GM21723 (cell line): Measurements from ENCODE around the gene MIR17HG.
"Not testable (repeated sequence)": the region's sequence is repeated elsewhere in the genome, so short reads cannot be mapped to it uniquely, and the experiment has no call there.

ENCODE experiments used
- ATAC-seq: cut with Tn5 transposase; IDR thresholded peaks from one replicate; pipeline ENCODE4 v1.9.1; 2021; ENCODE audit warnings: mild to moderate bottlenecking, moderate library complexity; ENCODE audit not compliant: unreplicated experiment

MIR17HG gene

GRCh38 chr13:91347202-91347995 lies at the start of gene MIR17HG:
MIR17HG (plus strand) TSS chr13:91347687.
- peak; percentile 63 for ATAC-seq

GRCh38 chr13:91298060-91298459 lies 49.4 kb upstream of the MIR17HG start:
- no peak for ATAC-seq

DNA sequence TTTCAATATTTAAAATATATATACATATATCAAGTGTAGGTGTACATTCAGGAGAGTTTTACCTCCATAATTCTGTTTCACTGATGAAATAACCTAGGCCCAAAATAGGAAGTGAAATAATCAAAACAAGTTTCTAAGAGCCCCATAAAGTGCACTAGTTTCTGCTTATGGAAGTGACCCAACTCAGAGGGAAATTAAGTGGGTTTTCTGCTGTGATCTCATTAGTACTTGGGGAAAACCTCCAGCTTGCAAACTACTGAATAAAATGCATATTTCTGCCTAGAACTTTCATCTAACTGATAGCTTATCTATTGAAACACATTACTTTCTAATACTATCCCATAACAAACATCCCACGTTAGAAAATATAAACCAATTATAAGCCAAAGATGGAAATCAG lies 45.4 kb upstream of the MIR17HG start:
- ATAC-seq, result peak; percentile 78

DNA sequence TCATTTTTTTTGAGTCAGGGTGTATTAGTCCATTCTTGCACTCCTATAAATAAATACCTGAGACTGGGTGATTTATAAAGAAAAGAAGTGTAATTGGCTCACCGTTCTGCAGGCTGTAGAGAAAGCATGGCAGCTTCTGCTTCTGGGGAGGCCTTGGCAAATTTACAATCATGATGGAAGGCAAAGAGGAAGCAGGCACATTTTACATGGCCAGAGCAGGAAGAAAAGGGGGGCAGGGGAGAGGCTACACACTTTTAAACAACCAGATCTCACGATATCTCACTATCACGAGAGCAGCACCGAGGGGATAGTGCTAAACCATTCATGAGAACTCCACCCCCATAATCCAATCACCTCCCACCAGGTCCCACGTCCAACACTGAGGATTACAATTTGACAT lies 44.5 kb upstream of the MIR17HG start:
- no peak for ATAC-seq

DNA sequence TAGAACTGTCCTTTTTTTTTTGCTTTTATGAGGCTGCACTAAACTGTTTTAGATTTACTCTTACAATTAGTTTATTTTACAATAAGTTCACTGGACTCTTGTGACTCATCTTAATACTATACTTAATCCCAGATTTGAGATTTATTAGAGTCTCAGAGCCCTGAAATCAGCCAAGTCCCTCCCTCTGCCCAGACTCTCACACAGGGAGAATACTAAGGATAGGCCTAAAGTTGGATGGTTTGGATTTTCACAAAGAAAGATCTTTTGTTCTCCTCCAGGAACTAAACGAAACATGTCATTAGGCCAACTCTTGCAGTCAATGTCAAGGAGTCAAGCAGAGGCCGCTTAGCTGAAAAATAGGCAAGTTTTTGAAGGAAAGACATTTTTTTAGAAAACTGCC lies 42.7 kb upstream of the MIR17HG start:
- no peak for ATAC-seq

GRCh38 chr13:91305652-91306051 lies 41.8 kb upstream of the MIR17HG start:
- ATAC-seq, result no peak

DNA sequence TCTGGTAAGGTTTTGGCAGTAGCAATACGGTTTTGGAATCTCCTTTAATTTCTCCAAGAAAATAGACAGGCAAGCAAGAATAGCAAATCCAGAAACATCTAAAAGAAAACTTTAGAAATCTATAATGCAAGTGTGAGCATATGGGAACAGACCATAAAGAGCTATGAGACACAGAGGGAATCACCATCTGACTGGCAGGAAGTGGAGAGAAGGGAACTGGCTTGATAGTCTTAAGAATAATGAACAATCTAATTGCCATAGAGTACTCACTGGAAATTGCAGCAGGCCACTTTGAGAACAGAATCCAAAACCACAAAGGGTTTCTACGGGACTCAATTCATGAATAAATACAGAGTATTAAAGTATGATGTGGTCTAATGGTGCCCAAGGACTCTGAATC lies 39.6 kb upstream of the MIR17HG start:
- no peak for ATAC-seq

DNA sequence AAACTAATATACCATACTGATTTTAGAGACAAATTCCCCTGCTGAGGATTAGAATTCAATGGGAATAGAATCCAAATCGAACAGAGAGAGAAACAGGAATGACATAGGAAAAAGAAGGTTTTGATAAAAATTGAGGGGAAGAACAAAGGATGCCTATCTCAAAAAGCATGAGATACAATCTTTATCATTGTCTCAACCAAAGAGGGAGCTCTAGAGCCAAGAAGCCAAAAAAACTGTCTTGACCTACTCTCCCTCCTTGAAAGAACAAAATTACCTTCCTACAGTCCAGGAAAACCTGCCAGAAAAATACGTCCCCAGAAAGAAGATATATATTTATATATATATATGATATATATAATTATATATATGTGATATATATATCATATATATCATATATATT lies 39.2 kb upstream of the MIR17HG start:
- ATAC-seq, result no peak

GRCh38 chr13:91311491-91311890 lies 36.0 kb upstream of the MIR17HG start:
- no peak for ATAC-seq

- no peak for ATAC-seq
Measured at GRCh38 chr13:91312324-91312723, 35.2 kb upstream of the MIR17HG start.

DNA sequence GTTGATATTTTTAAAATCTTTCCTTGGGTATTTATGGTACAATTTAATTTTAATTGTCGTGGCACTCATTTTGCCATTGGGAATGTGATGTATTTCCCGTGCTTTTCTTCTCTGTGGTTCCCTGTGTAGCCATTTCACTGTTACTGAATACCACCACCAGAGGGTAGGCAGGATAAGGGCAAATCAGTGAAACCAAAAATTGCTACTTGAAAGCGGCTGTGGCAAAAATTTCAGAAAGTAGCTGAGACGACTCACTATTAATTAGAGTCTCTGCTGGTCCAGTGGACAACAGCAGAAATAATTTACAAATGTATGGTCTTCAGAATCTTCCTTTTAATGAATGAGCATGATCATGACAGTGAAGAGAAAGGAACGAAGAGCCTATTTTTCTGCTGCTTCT lies 34.4 kb upstream of the MIR17HG start:
- peak; percentile 87 for ATAC-seq

- ATAC-seq, result peak; percentile 46
Measured at GRCh38 chr13:91313581-91313980, 33.9 kb upstream of the MIR17HG start.

DNA sequence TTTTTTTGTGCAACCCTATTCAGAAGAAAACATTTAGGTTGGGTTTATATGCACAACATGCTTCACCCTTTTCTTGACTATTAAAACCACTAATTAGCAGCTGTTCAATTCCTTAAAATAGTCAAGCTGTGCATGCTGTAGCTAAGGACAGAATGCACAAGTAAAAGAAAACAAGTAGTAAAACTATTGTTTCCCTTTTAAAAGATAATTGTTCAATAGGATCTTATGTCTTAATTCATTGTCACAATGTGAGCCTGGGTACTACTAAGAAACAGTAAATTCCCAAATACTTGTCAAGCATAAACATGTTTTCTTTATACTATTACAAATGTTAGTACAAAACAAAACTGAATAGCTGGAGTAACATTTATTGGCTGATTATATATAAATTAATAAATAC lies 32.6 kb upstream of the MIR17HG start:
- no peak for ATAC-seq

- ATAC-seq, result peak; percentile 60
Measured at GRCh38 chr13:91318886-91319285, 28.6 kb upstream of the MIR17HG start.

DNA sequence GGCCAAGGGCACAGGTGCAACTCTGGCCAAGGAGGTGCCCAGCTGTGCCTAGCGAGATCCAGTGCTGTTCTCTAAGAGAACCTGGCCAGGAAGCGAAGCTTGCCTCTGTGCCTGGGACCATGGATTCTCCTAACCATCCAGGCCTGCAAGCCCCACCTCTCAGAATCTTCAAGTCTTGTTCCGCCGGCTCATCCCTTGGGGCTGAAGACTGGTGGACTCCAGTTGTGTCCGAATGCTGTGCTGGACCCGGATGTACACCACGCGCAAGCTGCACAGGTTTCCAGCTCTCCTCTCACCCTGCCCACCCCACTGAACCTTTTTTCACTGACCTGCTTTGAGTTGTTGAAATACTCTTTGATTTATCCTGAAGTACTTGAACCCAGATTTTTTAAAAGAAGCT lies 27.5 kb upstream of the MIR17HG start:
- ATAC-seq, result no peak

DNA sequence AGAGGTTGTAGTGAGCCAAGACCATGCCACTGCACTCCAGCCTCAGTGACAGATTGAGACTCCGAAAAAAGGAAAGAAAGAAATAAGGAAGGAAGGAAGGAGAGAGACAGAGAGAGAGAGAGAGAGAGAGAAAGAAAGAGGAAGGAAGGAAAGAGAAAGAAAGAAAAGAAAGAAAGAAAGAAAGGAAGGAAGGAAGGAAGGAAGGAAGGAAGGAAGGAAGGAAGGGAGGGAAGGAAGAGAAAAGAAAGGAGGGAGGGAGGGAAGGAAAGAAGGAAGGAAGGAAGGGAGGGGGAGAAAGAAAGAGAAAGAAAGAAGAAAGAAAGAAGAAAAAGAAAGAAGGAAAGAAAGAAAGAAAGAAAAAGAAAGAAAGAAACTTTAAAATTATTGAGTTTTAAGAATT lies 26.5 kb upstream of the MIR17HG start:
- ATAC-seq, result not testable (repeated sequence)

DNA sequence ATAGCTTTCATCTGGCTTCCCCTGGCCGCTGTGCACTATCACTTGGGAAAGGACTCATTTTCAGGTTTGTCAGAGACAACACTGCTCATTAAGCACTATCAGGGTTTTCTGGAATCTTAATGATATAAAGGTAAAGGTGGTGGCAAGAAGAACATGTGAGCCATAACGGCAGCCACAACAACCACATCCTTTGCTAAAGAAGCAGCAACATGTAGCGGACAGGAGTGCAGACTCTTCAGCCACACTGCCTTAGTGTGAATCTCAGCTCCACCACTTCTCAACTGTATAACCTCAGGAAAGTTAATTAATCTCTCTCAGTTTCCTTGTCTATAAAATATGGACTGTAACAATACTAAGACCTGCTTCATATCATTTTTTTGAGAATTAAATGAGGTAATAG lies 24.1 kb upstream of the MIR17HG start:
- no peak for ATAC-seq

- no peak for ATAC-seq
Measured at GRCh38 chr13:91326146-91326545, 21.3 kb upstream of the MIR17HG start.

DNA sequence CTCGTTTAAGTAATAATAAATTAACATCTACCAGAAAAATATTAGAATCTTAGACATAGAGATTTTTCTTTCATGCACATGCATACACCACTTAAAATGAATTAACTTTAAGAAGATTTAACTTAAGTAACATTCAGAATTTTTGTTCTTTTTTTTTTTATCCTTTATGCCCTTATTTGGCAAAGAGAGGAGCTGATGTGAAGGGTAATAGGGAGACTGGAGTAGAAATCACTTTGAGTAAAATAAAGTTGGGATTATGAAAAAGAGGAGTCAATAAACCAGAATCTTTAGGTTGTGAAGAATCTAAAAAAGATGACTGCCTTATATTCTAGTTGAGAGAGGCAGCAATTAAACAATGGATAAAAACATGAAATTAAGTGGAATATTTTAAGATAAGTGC lies 18.8 kb upstream of the MIR17HG start:
- no peak for ATAC-seq

DNA sequence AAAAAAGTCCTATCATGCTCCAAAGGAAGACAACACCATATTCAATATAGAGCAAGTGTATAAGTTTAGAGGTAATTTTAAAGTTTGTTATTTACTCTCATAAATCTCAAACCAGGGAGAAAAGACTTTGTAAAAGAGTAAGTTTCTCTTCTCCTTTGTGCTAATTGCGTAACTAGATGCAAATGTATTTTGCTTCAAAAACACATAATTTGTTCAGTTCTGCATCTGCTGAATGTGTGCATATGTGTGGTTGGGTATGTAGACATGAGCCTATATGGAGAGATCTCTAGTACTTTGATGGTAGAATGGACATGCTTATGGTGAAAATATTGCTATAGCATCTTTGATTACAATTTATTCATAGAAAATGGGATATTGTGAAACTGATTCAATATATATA lies 17.8 kb upstream of the MIR17HG start:
- no peak for ATAC-seq

DNA sequence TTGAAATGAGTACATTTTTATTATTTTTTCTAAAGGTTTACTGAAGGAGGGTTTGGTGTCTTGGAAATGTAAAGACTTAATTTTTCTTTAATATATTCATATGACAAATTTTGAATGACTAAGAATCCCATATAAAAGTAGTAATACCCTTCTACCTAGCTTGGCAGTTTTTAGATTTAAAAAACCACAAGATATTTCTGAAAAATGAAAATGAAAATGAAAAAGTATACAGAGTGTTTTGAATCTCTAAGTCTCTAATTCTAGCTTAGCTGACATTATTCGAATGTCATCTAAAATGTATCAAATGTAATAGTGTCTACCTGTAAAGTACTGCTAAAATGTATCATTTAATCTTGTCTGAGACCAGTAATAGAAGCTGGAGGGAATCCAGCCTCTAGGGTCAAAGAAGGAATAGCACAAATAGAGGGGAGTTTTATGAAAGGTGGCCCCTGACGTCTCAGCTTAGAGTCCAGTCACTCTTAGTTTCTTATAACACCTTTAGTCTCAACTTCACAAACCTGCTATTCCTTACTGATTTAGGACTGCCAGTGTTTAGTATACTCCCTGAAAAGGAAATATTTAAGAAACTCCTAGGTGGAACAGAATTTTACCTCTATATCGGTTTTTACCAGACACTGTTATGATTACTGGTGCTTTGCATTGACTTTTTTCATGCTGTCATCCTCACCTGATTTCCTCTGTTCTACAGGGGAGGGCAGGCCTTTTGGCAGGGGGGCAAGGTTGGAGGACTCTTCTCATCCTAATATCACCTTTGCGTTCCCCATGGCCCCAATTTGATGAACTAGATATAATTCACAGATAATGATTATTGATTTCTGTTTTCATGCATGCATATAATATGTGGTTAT lies 16.2 kb upstream of the MIR17HG start:
- ATAC-seq, result peak; percentile 92

DNA sequence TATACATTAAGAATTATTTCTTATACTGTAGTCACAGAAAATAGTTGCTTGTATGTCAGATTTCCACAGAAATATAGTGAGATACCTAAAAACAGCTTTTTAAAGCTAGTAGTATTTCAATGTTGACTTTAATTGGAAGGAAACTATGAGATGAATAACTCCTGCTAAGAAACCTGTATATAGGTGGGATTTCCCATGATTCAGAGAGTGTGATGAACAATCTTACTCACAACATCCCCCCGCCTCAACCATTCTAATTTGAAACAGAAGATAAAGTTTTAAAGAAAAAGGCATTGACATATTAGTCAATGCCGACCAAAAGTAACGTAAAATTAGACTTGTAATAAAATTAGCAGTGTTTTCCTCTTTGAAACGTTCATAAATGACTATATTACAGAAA lies 1.4 kb upstream of the MIR17HG start:
- ATAC-seq, result no peak
